Left ventricle myocardium inferior (tissue), 1 donor: ENCODE measurements around the gene BMPR1A. TPM values are rescaled to one million over a fixed set of nuclear protein-coding genes. Genes with fewer than 3 reads are reported as not detected.

ENCODE experiments used
- DNase-seq: peaks from one replicate; pipeline ENCODE4 v3.0.0-alpha.2; 2020
- H3K27ac ChIP-seq: fragments of 200-600 bp; replicated peaks from 2 replicates; pipeline ENCODE4 v1.8.0; 2021
- H3K27me3 ChIP-seq: fragments of 200-600 bp; 2 replicates; pipeline ENCODE4 v1.8.0; 2021; ENCODE audit warnings: low read depth
- H3K36me3 ChIP-seq: fragments of 200-600 bp; 2 replicates; pipeline ENCODE4 v1.8.0; 2021
- H3K4me1 ChIP-seq: fragments of 200-600 bp; 2 replicates; pipeline ENCODE4 v1.8.0; 2021
- H3K4me3 ChIP-seq: fragments of 200-600 bp; 2 replicates; pipeline ENCODE4 v1.8.0; 2021; ENCODE audit warnings: mild to moderate bottlenecking, moderate library complexity
- H3K9me3 ChIP-seq: fragments of 200-600 bp; replicated peaks from 2 replicates; pipeline ENCODE4 v1.8.0; 2021
- CTCF ChIP-seq: fragments of 200-600 bp; IDR thresholded peaks from 2 replicates; pipeline ENCODE4 v1.8.0; 2021; ENCODE audit warnings: antibody characterized with exemption, mild to moderate bottlenecking, borderline replicate concordance
- intact Hi-C: fragments of 100-400 bp; cut with micrococcal nuclease; formaldehyde crosslinking; loops from one replicate; pipeline ENCODE4 v1.11.0; 2022
- total RNA-seq: library from RNA; stranded (reverse); fragmentation: NEBNext Ultra II Directional; extraction: Animal tissue kit (Norgen Biotek cat#: 25700); gene quantifications from one replicate; pipeline ENCODE4 v1.2.1, GENCODE V29; 2021
- donor health status: DM: no; HTN: yes; CAD: no; lungs with severe emphysema.

BMPR1A gene
- total RNA-seq, 1 donor from 2014 or later: 43.8 TPM

- TF ChIP-seq CTCF: no peak
- peaks cover 14% of the 10 kb centered on the region for H3K27me3 ChIP-seq
- peaks cover 24% of the 10 kb centered on the region for H3K36me3 ChIP-seq
- peak overlapping the region; percentile 27 for H3K27ac ChIP-seq
- intact Hi-C loops: no loop called here
- no peak for DNase-seq
- H3K9me3 ChIP-seq: no peaks in the 10 kb centered on the region
- H3K4me1 ChIP-seq: peaks cover 72% of the 10 kb centered on the region
- H3K4me3 ChIP-seq: no peak overlapping the region
Measured at GRCh38 chr10:86715836-86716235, 40.6 kb upstream of the BMPR1A start.

GRCh38 chr10:86716466-86716865, 40.0 kb upstream of the BMPR1A start:
- no peak for TF ChIP-seq CTCF
- H3K27me3 ChIP-seq: peaks cover 14% of the 10 kb centered on the region
- H3K4me1 ChIP-seq: peaks cover 73% of the 10 kb centered on the region

GRCh38 chr10:86718556-86718955, 37.9 kb upstream of the BMPR1A start:
- Histone ChIP-seq H3K27ac (peak overlapping the region; percentile 37), H3K36me3 (peaks cover 41% of the 10 kb centered on the region), H3K27me3 (peaks cover 27% of the 10 kb centered on the region), H3K4me3 (no peak overlapping the region), H3K4me1 (peaks cover 79% of the 10 kb centered on the region), H3K9me3 (no peaks in the 10 kb centered on the region)
- no peak for DNase-seq
- intact Hi-C loops: no loop called here
- TF ChIP-seq CTCF: no peak

More at GRCh38 chr10:86716466-86716865, 40.0 kb upstream of the BMPR1A start:
- intact Hi-C loops: no loop called here
- Histone ChIP-seq H3K9me3 (no peaks in the 10 kb centered on the region), H3K27ac (peak overlapping the region; percentile 25), H3K36me3 (peaks cover 28% of the 10 kb centered on the region), H3K4me3 (no peak overlapping the region)
- DNase-seq: no peak

- Histone ChIP-seq H3K27ac (peak overlapping the region; percentile 7), H3K9me3 (no peaks in the 10 kb centered on the region), H3K27me3 (peaks cover 38% of the 10 kb centered on the region), H3K36me3 (peaks cover 61% of the 10 kb centered on the region), H3K4me1 (peaks cover 89% of the 10 kb centered on the region), H3K4me3 (no peak overlapping the region)
- no peak for DNase-seq
- TF ChIP-seq CTCF: no peak
- intact Hi-C loops: no loop called here
Measured at GRCh38 chr10:86721232-86721631, 35.2 kb upstream of the BMPR1A start.

- H3K4me1 ChIP-seq: peaks cover 94% of the 10 kb centered on the region
- H3K27ac ChIP-seq: peak overlapping the region; percentile 11
- H3K9me3 ChIP-seq: no peaks in the 10 kb centered on the region
- peaks cover 42% of the 10 kb centered on the region for H3K27me3 ChIP-seq
- H3K4me3 ChIP-seq: no peak overlapping the region
- intact Hi-C loops: no loop called here
- no peak for TF ChIP-seq CTCF
- no peak for DNase-seq
- H3K36me3 ChIP-seq: peaks cover 69% of the 10 kb centered on the region
Measured at GRCh38 chr10:86723009-86723408, 33.4 kb upstream of the BMPR1A start.

- Histone ChIP-seq H3K27me3 (peaks cover 44% of the 10 kb centered on the region), H3K4me3 (no peak overlapping the region), H3K4me1 (peaks cover 94% of the 10 kb centered on the region), H3K27ac (no peak overlapping the region), H3K9me3 (no peaks in the 10 kb centered on the region), H3K36me3 (peaks cover 61% of the 10 kb centered on the region)
- TF ChIP-seq CTCF: no peak
- intact Hi-C loops: no loop called here
- no peak for DNase-seq
Measured at GRCh38 chr10:86724445-86724844, 32.0 kb upstream of the BMPR1A start.
